Panc1 (cell line): Measurements from ENCODE around the gene NOLC1. TPM values are rescaled to one million over a fixed set of nuclear protein-coding genes. Genes with fewer than 3 reads are reported as not detected.

ENCODE experiments used
- ATAC-seq: fragments of 200-7000 bp; cut with Tn5 transposase; 2 replicates; pipeline ENCODE4 v1.9.1; 2020; ENCODE audit warnings: mild to moderate bottlenecking, moderate library complexity
- BruUV-seq: library from RNA; stranded (reverse); fragments of 400-500 nt; replicated peaks from 2 replicates; lab custom pipeline; 2021; lab: Mats Ljungman, UMichigan
- CTCF ChIA-PET: fragments of 300-600 bp; sonication (Branson Sonifier 250); formaldehyde crosslinking; loops from one replicate; lab custom pipeline; 2022; ENCODE audit warnings: antibody characterized with exemption; lab: Charles Lee
- POLR2A ChIA-PET: fragments of 300-600 bp; sonication (Branson Sonifier 250); formaldehyde crosslinking; loops from one replicate; lab custom pipeline; 2022; ENCODE audit warnings: antibody characterized with exemption; lab: Charles Lee
- DNase-seq: peaks from one replicate; pipeline ENCODE4 v3.0.0-alpha.2; 2010; ENCODE audit warnings: low read depth, low spot score
- H3K27ac ChIP-seq: 2 replicates; pipeline ENCODE4 v1.5.1; 2011; ENCODE audit warnings: mild to moderate bottlenecking, low read length, inconsistent platforms
- H3K27me3 ChIP-seq: fragments of 200-500 bp; sonication (Bioruptor generic); 2 replicates; pipeline ENCODE4 v1.6.0; 2014; ENCODE audit warnings: low read length, inconsistent platforms; ENCODE audit not compliant: control insufficient read depth, insufficient read depth
- H3K36me3 ChIP-seq: fragments of 200-500 bp; sonication (Bioruptor generic); 2 replicates; pipeline ENCODE4 v1.5.1; 2014; ENCODE audit warnings: inconsistent platforms, mild to moderate bottlenecking, low read length, moderate library complexity; ENCODE audit not compliant: control insufficient read depth, insufficient read depth
- H3K4me1 ChIP-seq: 2 replicates; pipeline ENCODE4 v1.5.1; 2011; ENCODE audit warnings: inconsistent platforms, mild to moderate bottlenecking, low read length, moderate library complexity; ENCODE audit not compliant: control insufficient read depth, insufficient read depth
- H3K4me3 ChIP-seq, 2 experiments: 2 replicates each; pipeline ENCODE4 v1.5.1; 2011 to 2012; ENCODE audit warnings: low read depth in 2 of 2, low read length in 2 of 2, mild to moderate bottlenecking in 2 of 2, inconsistent platforms in 1 of 2, moderate library complexity in 1 of 2
- H3K9me3 ChIP-seq: fragments of 200-500 bp; sonication (Bioruptor generic); 2 replicates; pipeline ENCODE4 v1.5.1; 2014; ENCODE audit warnings: low read depth, mild to moderate bottlenecking, inconsistent platforms, low read length, moderate library complexity; ENCODE audit not compliant: control insufficient read depth, insufficient read depth
- CTCF ChIP-seq: fragments of 450-650 bp; IDR thresholded peaks from 2 replicates; pipeline ENCODE4 v1.5.1; 2017; ENCODE audit warnings: mild to moderate bottlenecking
- POLR2AphosphoS5 ChIP-seq: IDR thresholded peaks from 2 replicates; pipeline ENCODE4 v1.6.1; 2012; ENCODE audit warnings: mild to moderate bottlenecking, low read depth, low read length, moderate library complexity
- SIN3A ChIP-seq: IDR thresholded peaks from 2 replicates; pipeline ENCODE4 v1.6.1; 2012; ENCODE audit warnings: low read depth, mild to moderate bottlenecking, low read length, moderate library complexity, borderline replicate concordance; ENCODE audit not compliant: insufficient read depth
- TCF7L2 ChIP-seq: IDR thresholded peaks from 2 replicates; pipeline ENCODE4 v1.6.1; 2011; ENCODE audit warnings: mild to moderate bottlenecking, low read depth, low read length, inconsistent platforms
- in situ Hi-C: cut with HindIII; loops from 2 replicates; pipeline ENCODE4 v1.10.0; 2016; ENCODE audit warnings: low sequenced_read_pairs, low pct_unique_long_range_greater_than_20kb
- intact Hi-C: fragments of 100-400 bp; cut with micrococcal nuclease; formaldehyde crosslinking; loops from one replicate; pipeline ENCODE4 v1.10.0; 2022; ENCODE audit not compliant: unreplicated experiment
- total RNA-seq: library from RNA; stranded (reverse); gene quantifications from one replicate; pipeline ENCODE4 v1.2.1, GENCODE V29; 2021; ENCODE audit not compliant: unreplicated experiment
- TF ChIP-seq, protein P1 (sequence below), 2 experiments: IDR thresholded peaks; 2 replicates each; pipeline ENCODE4 v1.6.1; 2011 to 2012; ENCODE audit warnings: low read depth in 2 of 2, control low read depth in 1 of 2, low read length in 1 of 2, mild to moderate bottlenecking in 1 of 2, moderate library complexity in 1 of 2; ENCODE audit not compliant: insufficient read depth in 1 of 2

NOLC1 gene
- total RNA-seq, 1 experiment from 2014 or later: 182 TPM

GRCh38 chr10:102184606-102185005 lies 32.4 kb downstream of the NOLC1 start:
- intact Hi-C loops: no loop called here
- no peak for TF ChIP-seq TCF7L2
- TF ChIP-seq, protein P1, sequence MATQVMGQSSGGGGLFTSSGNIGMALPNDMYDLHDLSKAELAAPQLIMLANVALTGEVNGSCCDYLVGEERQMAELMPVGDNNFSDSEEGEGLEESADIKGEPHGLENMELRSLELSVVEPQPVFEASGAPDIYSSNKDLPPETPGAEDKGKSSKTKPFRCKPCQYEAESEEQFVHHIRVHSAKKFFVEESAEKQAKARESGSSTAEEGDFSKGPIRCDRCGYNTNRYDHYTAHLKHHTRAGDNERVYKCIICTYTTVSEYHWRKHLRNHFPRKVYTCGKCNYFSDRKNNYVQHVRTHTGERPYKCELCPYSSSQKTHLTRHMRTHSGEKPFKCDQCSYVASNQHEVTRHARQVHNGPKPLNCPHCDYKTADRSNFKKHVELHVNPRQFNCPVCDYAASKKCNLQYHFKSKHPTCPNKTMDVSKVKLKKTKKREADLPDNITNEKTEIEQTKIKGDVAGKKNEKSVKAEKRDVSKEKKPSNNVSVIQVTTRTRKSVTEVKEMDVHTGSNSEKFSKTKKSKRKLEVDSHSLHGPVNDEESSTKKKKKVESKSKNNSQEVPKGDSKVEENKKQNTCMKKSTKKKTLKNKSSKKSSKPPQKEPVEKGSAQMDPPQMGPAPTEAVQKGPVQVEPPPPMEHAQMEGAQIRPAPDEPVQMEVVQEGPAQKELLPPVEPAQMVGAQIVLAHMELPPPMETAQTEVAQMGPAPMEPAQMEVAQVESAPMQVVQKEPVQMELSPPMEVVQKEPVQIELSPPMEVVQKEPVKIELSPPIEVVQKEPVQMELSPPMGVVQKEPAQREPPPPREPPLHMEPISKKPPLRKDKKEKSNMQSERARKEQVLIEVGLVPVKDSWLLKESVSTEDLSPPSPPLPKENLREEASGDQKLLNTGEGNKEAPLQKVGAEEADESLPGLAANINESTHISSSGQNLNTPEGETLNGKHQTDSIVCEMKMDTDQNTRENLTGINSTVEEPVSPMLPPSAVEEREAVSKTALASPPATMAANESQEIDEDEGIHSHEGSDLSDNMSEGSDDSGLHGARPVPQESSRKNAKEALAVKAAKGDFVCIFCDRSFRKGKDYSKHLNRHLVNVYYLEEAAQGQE (IDR thresholded peaks at IDR 0.05; ENCODE audit: insufficient read depth in 1 of 2, low read depth in 2 of 2, low read length in 1 of 2): no peak
- TF ChIP-seq CTCF: no peak
- TF ChIP-seq SIN3A: no peak
- POLR2A ChIA-PET: no interaction called here

GRCh38 chr10:102185272-102185671 lies 33.1 kb downstream of the NOLC1 start:
- ATAC-seq (no peak), DNase-seq (no peak)
- Histone ChIP-seq H3K27ac (no peak overlapping the region), H3K4me1 (no peaks in the 10 kb centered on the region), H3K4me3 (no peak overlapping the region), H3K9me3 (no peaks in the 10 kb centered on the region), H3K27me3 (no peaks in the 10 kb centered on the region), H3K36me3 (no peaks in the 10 kb centered on the region)
- ChIA-PET POLR2A (no interaction called here), CTCF (no interaction called here)
- in situ Hi-C loops: no loop called here
- no TSS peak for BruUV-seq
- TF ChIP-seq SIN3A (no peak), TCF7L2 (no peak), POLR2AphosphoS5 (no peak), CTCF (no peak)
- TF ChIP-seq, protein P1 (IDR thresholded peaks at IDR 0.05; ENCODE audit: insufficient read depth in 1 of 2, low read depth in 2 of 2, low read length in 1 of 2): no peak
- intact Hi-C loops: no loop called here

More at GRCh38 chr10:102184606-102185005, 32.4 kb downstream of the NOLC1 start:
- Histone ChIP-seq H3K36me3 (no peaks in the 10 kb centered on the region), H3K27me3 (no peaks in the 10 kb centered on the region), H3K4me1 (no peaks in the 10 kb centered on the region), H3K4me3 (no peak overlapping the region), H3K9me3 (no peaks in the 10 kb centered on the region), H3K27ac (no peak overlapping the region)
- no peak for ATAC-seq
- CTCF ChIA-PET: no interaction called here
- no TSS peak for BruUV-seq
- in situ Hi-C loops: no loop called here
- DNase-seq: no peak
